Erythroblast (primary cell): ENCODE data around the gene PTPRU.

Experiments
- DNase-seq, 2 experiments: peaks; one replicate each; lab custom pipeline; 2025; lab: John Stamatoyannopoulos, UW
- GATA1 ChIP-seq: IDR thresholded peaks from 2 replicates; pipeline ENCODE4 v1.6.1; 2011; ENCODE audit warnings: low read depth, mild to moderate bottlenecking, control low read depth, low read length, moderate library complexity
- POLR2A ChIP-seq: IDR thresholded peaks from 2 replicates; pipeline ENCODE4 v1.6.1; 2011; ENCODE audit warnings: mild to moderate bottlenecking, low read length

PTPRU gene

GRCh38 chr1:29235955-29236711 is at the start of gene PTPRU:
TSS of gene PTPRU (plus strand) at chr1:29236522. CDS start at chr1:29236645, 123 bp downstream.
- peak; percentile 79 to 89 for DNase-seq
- TF ChIP-seq GATA1 (no peak), POLR2A (no peak)

DNA sequence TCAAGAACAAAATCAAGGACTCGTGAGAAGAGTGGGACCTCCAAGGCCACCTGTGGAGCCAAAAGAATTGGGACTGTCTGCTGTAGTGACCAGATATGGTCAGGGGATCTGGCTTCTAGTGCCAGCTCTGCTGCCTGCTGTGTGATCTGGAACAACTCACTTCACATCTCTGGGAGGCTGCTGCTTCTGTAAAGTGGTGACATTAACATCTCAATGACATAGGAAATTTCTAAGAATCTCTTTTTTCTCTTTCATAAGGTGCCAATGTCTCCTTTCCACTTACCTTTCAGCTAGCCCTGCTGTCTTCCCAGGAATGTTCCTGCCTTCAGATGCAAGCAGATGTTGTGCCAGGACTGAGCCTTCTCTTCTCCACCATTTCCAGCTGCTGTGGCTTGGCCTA is 49.6 kb upstream of the PTPRU start:
- TF ChIP-seq GATA1 (no peak), POLR2A (no peak)
- DNase-seq: no peak

DNA sequence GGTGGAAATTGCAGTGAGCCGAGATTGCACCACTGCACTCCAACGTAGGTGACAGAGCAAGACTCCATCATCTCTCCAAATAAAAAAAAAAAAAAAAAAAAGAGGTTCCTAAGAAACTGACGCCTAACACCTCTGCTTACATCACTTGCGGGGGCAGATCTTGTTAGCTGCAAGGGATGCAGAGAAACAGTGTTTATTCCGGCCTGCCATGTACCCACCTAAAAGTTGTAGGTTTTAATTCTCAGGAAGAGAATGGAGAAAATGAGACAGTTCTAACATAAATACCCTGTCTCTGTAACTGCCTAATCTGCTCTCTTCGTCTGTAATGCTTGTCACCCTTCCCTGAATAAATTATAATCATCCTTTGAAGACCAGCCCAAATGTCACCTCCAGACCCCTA is 45.6 kb upstream of the PTPRU start:
- DNase-seq: no peak
- TF ChIP-seq GATA1 (no peak), POLR2A (no peak)

DNA sequence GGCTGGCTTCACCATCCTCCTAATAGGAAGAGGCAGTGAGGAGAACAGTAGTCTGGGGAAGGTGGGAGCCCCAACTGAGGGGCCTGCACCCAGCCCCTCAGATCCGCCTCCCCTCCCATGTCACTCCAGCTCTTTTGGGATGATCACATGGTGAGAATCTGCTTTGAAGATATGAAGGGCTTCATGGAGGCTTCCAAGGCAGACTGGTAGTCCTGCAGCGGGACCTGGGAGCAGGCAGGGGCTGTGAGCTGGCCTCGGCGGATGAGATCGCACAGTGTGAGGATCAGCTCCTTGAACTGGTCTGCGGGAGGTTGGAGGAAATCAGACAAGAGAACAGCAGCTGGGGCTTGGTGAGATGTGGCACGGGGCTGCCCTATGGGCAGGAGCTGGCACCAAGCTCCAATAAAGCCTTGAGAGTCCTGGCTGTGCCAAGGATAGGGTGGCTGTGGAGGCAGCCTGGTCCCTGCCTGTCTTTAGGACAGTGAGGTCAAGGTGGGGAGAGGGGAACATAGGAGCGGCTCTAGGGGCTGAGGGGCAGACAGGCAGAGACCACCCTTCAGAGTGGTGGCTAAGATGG is 42.4 kb upstream of the PTPRU start:
- no peak for TF ChIP-seq POLR2A
- TF ChIP-seq GATA1: no peak
- no peak for DNase-seq

GRCh38 chr1:29195881-29196291 is 40.4 kb upstream of the PTPRU start:
- no peak for DNase-seq

DNA sequence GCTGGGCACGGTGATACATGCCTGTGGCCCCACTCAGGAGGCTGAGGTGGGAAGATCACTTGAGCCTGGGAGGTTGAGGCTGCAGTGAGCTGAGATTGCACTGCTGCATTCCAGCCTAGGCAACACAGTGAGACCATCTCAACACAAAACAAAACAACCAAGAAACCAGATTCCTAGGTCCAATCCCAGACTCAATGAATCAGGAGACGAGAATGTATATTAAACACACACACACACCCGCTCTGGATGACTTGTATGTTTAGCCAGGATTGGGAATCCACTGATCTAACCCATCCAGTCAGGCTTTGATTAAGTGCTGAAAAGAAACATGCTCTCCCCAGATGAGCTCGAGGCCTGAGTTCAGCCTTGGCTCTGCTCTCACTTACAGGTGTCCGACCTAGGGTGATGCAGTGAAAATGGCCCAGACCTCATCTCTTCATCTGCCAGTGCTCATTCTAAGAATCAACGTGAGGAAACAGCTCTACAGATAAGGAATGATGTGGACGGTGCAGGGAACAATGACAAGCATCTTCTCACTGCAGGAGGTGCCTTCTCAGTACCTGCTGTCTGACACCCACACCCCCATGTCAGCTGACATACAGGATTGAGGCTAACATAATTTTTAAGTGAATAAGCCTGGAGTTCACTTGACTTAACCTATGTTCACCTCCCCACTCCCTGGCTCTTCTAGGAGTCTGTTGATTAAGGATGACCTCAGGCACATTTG is 39.3 kb upstream of the PTPRU start:
- no peak for DNase-seq
- no peak for TF ChIP-seq POLR2A
- no peak for TF ChIP-seq GATA1

More at GRCh38 chr1:29195881-29196291, 40.4 kb upstream of the PTPRU start:
- no peak for TF ChIP-seq GATA1
- no peak for TF ChIP-seq POLR2A

DNA sequence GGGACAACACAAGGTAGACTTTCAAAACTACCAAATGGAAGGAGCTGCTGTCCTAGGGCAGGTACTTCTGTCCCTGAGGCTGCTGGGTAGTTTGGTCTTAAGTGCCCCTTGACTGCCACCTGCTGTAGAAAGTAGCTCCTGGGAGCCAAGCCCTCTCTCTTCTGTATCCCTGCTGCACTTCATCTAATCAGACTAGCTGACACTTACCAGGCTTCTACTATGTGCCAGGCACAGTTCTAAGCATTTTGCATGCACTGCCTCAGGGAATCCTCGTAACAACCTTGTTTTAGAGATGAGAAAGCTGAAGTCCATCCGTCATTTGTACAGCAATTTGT is 38.8 kb upstream of the PTPRU start:
- DNase-seq: peak in 1 of 2 experiments; percentile 80
- TF ChIP-seq POLR2A (no peak), GATA1 (no peak)

- no peak for TF ChIP-seq GATA1
- TF ChIP-seq POLR2A: no peak
- DNase-seq: no peak
Measured at GRCh38 chr1:29197993-29198392, 38.3 kb upstream of the PTPRU start.

DNA sequence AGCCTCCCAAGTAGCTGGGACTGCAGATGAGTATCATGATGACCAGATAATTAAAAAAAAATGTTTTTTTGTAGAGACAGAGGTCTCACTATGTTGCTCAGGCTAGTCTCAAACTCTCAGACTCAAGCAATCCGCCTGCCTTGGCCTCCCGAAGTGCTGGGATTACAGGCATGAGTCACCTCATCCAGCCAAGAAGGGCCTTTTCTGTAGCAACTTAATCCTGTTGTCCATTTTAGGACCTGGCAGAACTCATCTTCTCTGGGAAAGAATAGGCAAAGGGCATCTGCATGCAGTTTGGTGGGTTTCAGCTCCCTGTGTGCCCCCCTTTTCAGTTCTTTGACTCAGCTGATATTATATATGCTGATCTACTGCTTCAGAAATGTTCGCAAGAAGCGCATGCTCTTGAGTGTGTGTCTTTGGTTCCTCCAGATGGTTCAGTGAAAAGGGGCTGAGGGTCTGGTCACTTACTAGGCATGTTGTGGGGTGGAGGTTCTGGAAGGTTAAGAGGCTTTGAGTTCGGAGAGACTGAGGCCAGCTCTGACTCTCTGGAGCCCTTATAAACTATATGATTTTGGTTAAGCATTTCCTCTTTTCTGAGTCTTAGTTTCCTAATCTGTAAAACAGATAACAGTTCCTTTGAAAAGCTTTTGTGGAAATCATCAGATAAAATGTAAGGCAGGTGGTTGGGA is 35.3 kb upstream of the PTPRU start:
- peak in 1 of 2 experiments; percentile 18 for DNase-seq
- TF ChIP-seq POLR2A (no peak), GATA1 (no peak)

GRCh38 chr1:29201595-29202051 is 34.7 kb upstream of the PTPRU start:
- TF ChIP-seq POLR2A (no peak), GATA1 (no peak)
- peak in 1 of 2 experiments; percentile 31 for DNase-seq

DNA sequence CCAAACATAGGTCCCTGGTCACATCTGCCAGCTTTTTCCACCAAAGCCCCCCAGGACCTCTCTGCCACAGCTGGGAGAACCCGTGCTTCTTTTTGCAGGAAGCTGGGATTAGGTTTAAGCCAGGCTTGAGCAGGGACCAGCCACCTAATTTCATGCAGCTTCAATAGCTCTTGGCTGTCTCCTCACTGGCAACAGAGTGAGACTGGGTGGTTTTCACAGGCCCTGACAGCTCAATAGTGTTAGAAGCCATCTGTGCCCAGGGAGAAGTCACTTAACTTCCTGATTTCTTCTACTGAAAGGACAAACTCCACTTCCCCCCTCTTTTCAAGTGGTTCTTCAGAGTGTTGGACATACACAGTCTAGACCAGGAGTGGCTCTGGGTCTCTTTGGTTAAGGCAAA is 34.3 kb upstream of the PTPRU start:
- TF ChIP-seq POLR2A (no peak), GATA1 (no peak)
- DNase-seq: no peak

DNA sequence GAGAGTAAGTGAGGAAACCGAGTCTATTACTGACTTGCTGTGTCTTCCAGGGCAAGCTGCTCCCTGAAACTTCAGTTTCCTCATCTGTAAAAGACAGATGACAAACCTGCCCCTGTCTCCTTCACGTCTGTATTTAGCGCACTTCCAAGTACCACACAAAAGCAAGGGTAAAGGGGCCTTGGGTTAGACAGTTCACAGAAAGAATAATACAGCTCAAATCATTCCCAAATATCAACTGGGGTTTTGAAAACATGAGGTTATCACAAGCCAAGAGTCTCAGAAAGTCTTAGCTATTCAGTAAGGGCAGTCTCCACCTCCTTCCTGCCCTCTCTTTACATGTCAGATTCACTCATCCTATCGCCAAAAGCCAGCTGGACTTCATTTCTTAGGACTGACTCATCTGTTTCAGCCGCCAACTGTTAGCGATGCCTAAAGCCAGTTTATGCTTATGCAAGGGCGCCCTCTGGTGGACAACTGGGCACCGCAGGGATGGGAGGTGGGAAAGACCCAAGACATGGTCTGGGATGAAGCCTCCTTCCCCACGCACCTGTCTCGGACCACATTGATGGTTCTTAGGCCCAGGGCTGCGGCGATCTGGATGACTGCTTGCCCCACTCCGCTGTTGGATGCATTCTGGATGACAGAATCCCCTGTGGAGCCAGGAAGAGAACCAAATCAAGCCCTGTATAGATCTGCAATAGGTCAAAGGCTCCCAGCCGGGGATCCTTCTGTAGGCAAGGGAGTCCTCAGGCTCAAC is 33.6 kb upstream of the PTPRU start:
- no peak for TF ChIP-seq POLR2A
- no peak for TF ChIP-seq GATA1
- DNase-seq: peak; percentile 97 to 98

DNA sequence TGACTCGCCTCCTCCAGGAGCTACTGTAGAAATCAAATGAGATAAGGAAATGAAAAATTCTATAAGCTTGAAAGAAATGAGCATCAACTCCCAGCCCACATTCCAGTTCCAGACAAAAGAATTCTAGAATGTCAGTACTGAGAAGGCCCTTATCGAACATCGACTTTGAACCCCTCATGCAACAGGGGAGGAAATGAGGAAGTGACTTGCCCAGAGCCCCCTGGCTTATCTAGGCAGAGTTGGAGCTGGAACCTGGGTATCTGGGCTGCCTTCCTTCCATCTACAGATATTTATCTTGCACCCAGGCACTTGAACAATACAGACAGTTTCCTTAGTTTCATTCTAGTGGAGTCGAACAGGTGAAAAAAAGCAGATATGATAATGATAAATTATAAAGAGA is 27.9 kb upstream of the PTPRU start:
- peak in 1 of 2 experiments; percentile 16 for DNase-seq
- no peak for TF ChIP-seq GATA1

DNA sequence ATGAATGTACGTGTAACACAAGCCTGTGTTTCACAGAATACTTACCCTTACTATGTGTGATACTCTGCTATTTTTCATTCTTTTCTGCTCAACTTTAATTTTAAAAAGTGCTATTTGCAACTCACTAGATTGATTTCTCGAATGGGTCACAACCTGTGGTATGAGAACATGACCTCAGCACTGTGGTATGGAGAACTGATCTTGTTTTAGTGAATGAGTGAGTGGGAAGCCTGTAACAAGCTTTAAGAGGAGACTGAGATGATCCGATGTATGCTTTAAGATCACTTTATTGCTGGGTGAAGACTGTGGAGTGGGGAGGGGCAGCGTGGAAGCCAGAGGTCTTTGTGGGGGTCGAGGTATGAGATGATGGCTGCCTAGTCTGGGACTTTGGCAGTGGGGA is 27.1 kb upstream of the PTPRU start:
- DNase-seq: no peak
- no peak for TF ChIP-seq POLR2A
